HepG2 (cell line): ENCODE data around the gene LMNA. TPM values are rescaled to one million over a fixed set of nuclear protein-coding genes. Genes with fewer than 3 reads are reported as not detected.

Experiments used
- KDM3A ChIP-seq: IDR thresholded peaks from 2 replicates; pipeline ENCODE4 v1.6.1; 2018; ENCODE audit warnings: low read depth, missing compliant biosample characterization
- SMC3 ChIP-seq: IDR thresholded peaks from 2 replicates; pipeline ENCODE4 v1.6.1; 2011; ENCODE audit warnings: low read length, improper control_type of control experiment
- SP5 ChIP-seq: IDR thresholded peaks from 2 replicates; pipeline ENCODE4 v1.6.1; 2016; ENCODE audit warnings: low read depth, borderline replicate concordance
- ZFY ChIP-seq: sonication (generic); formaldehyde crosslinking; IDR thresholded peaks from 2 replicates; pipeline ENCODE4 v1.4.0; 2020; ENCODE audit warnings: missing genetic modification reagents
- ZNF143 ChIP-seq: sonication (generic); formaldehyde crosslinking; IDR thresholded peaks from 2 replicates; pipeline ENCODE4 v1.4.0; 2020; ENCODE audit warnings: missing genetic modification reagents
- ZNF331 ChIP-seq: sonication (generic); formaldehyde crosslinking; IDR thresholded peaks from 2 replicates; pipeline ENCODE4 v1.4.0; 2020; ENCODE audit warnings: missing genetic modification reagents
- ZNF749 ChIP-seq: sonication (generic); formaldehyde crosslinking; IDR thresholded peaks from 2 replicates; pipeline ENCODE4 v1.8.0; 2022; ENCODE audit warnings: mild to moderate bottlenecking, missing genetic modification reagents, moderate library complexity, borderline replicate concordance
- ZSCAN25 ChIP-seq: sonication (generic); formaldehyde crosslinking; IDR thresholded peaks from 2 replicates; pipeline ENCODE4 v1.8.0; 2022; ENCODE audit warnings: mild to moderate bottlenecking, missing genetic modification reagents
- polyA plus RNA-seq, 8 experiments: library from polyadenylated mRNA; depleted of rRNA in 3 of 8; stranded (reverse) in 7 of 8; unstranded in 1 of 8; fragments of >200 nt; fragmentation: Illumina TruSeq in 4 of 8; extraction: Trizol in 4 of 8; gene quantifications; 2 replicates each; pipeline versions ENCODE4 v1.2.1 to v1.2.3, GENCODE V29; 2011 to 2016; ENCODE audit warnings: low read depth in 4 of 8, missing spikeins in 1 of 8, mixed read lengths in 1 of 8; ENCODE audit not compliant: insufficient read depth in 1 of 8
- total RNA-seq, 5 experiments: library from RNA; depleted of rRNA; stranded (reverse); fragments of >200 nt; fragmentation: Illumina TruSeq; extraction: Trizol; gene quantifications; 2 replicates each; pipeline ENCODE4 v1.2.3, GENCODE V29; 2016; ENCODE audit warnings: low read depth in 1 of 5
- TF ChIP-seq, protein P1 (sequence below): sonication (generic); formaldehyde crosslinking; IDR thresholded peaks from 2 replicates; pipeline ENCODE4 v1.9.0; 2021; ENCODE audit warnings: mild to moderate bottlenecking, missing genetic modification reagents
- TF ChIP-seq, protein P2 (sequence below): sonication (generic); formaldehyde crosslinking; IDR thresholded peaks from 2 replicates; pipeline ENCODE4 v1.4.0; 2020; ENCODE audit warnings: mild to moderate bottlenecking, missing genetic modification reagents
- TF ChIP-seq, protein P3 (sequence below): sonication (generic); formaldehyde crosslinking; IDR thresholded peaks from 2 replicates; pipeline ENCODE4 v1.4.0; 2020; ENCODE audit warnings: missing genetic modification reagents, borderline replicate concordance
- TF ChIP-seq, protein P4 (sequence below): IDR thresholded peaks from 2 replicates; pipeline ENCODE4 v1.6.1; 2016; ENCODE audit warnings: control low read depth
- TF ChIP-seq, protein P5 (sequence below): sonication (generic); formaldehyde crosslinking; IDR thresholded peaks from 2 replicates; pipeline ENCODE4 v1.8.0; 2022; ENCODE audit warnings: low read depth, missing genetic modification reagents

LMNA gene
- total and polyA plus RNA-seq, 2 of the 13 experiments (the other 11 are each of a cell fraction or from before 2014, with no cell fraction given), result 107 to 225 TPM

DNA sequence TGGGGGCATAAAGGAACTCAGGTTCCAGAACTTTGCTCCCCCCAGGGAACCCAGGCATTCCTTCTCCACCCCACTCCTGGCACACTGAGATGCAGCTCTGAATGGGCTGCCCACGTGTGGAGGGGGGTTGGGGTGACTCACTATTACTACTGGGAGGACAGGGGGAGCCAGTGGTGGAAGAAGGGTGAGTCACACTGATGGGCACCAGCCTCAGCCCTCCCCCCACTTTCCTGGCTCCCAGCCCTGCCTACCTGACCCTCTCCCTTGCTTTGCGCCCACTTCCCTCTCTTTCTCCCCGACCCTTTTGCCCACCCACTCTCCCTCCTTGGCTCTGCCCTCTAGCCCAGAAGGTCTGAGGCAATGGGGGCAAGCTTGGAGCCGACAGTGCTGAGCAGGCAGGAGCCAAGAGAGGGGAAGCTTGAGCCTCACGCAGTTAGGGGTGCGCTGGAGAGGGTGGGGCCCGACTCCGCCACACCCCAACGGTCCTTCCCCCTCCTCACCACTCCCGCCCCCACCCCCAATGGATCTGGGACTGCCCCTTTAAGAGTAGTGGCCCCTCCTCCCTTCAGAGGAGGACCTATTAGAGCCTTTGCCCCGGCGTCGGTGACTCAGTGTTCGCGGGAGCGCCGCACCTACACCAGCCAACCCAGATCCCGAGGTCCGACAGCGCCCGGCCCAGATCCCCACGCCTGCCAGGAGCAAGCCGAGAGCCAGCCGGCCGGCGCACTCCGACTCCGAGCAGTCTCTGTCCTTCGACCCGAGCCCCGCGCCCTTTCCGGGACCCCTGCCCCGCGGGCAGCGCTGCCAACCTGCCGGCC is at the start of gene LMNA (continued):
- TF ChIP-seq, protein P1, sequence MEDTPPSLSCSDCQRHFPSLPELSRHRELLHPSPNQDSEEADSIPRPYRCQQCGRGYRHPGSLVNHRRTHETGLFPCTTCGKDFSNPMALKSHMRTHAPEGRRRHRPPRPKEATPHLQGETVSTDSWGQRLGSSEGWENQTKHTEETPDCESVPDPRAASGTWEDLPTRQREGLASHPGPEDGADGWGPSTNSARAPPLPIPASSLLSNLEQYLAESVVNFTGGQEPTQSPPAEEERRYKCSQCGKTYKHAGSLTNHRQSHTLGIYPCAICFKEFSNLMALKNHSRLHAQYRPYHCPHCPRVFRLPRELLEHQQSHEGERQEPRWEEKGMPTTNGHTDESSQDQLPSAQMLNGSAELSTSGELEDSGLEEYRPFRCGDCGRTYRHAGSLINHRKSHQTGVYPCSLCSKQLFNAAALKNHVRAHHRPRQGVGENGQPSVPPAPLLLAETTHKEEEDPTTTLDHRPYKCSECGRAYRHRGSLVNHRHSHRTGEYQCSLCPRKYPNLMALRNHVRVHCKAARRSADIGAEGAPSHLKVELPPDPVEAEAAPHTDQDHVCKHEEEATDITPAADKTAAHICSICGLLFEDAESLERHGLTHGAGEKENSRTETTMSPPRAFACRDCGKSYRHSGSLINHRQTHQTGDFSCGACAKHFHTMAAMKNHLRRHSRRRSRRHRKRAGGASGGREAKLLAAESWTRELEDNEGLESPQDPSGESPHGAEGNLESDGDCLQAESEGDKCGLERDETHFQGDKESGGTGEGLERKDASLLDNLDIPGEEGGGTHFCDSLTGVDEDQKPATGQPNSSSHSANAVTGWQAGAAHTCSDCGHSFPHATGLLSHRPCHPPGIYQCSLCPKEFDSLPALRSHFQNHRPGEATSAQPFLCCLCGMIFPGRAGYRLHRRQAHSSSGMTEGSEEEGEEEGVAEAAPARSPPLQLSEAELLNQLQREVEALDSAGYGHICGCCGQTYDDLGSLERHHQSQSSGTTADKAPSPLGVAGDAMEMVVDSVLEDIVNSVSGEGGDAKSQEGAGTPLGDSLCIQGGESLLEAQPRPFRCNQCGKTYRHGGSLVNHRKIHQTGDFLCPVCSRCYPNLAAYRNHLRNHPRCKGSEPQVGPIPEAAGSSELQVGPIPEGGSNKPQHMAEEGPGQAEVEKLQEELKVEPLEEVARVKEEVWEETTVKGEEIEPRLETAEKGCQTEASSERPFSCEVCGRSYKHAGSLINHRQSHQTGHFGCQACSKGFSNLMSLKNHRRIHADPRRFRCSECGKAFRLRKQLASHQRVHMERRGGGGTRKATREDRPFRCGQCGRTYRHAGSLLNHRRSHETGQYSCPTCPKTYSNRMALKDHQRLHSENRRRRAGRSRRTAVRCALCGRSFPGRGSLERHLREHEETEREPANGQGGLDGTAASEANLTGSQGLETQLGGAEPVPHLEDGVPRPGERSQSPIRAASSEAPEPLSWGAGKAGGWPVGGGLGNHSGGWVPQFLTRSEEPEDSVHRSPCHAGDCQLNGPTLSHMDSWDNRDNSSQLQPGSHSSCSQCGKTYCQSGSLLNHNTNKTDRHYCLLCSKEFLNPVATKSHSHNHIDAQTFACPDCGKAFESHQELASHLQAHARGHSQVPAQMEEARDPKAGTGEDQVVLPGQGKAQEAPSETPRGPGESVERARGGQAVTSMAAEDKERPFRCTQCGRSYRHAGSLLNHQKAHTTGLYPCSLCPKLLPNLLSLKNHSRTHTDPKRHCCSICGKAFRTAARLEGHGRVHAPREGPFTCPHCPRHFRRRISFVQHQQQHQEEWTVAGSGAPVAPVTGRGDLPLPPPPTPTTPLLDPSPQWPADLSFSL (CRISPR knock-in tag), result no peak
- TF ChIP-seq, protein P2, sequence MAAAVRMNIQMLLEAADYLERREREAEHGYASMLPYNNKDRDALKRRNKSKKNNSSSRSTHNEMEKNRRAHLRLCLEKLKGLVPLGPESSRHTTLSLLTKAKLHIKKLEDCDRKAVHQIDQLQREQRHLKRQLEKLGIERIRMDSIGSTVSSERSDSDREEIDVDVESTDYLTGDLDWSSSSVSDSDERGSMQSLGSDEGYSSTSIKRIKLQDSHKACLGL (CRISPR knock-in tag), result peak; percentile 65
- TF ChIP-seq SP5 (0 out of 2 replicates have a peak, but pooled peaks have one; percentile 10), ZNF749 (CRISPR knock-in tag) (no peak), ZFY (CRISPR knock-in tag) (0 out of 2 replicates have a peak, but pooled peaks have one; percentile 51), KDM3A (CRISPR knock-in tag) (no peak), ZSCAN25 (CRISPR knock-in tag) (no peak), ZNF143 (no peak), ZNF331 (no peak), SMC3 (no peak)
- TF ChIP-seq, protein P3, sequence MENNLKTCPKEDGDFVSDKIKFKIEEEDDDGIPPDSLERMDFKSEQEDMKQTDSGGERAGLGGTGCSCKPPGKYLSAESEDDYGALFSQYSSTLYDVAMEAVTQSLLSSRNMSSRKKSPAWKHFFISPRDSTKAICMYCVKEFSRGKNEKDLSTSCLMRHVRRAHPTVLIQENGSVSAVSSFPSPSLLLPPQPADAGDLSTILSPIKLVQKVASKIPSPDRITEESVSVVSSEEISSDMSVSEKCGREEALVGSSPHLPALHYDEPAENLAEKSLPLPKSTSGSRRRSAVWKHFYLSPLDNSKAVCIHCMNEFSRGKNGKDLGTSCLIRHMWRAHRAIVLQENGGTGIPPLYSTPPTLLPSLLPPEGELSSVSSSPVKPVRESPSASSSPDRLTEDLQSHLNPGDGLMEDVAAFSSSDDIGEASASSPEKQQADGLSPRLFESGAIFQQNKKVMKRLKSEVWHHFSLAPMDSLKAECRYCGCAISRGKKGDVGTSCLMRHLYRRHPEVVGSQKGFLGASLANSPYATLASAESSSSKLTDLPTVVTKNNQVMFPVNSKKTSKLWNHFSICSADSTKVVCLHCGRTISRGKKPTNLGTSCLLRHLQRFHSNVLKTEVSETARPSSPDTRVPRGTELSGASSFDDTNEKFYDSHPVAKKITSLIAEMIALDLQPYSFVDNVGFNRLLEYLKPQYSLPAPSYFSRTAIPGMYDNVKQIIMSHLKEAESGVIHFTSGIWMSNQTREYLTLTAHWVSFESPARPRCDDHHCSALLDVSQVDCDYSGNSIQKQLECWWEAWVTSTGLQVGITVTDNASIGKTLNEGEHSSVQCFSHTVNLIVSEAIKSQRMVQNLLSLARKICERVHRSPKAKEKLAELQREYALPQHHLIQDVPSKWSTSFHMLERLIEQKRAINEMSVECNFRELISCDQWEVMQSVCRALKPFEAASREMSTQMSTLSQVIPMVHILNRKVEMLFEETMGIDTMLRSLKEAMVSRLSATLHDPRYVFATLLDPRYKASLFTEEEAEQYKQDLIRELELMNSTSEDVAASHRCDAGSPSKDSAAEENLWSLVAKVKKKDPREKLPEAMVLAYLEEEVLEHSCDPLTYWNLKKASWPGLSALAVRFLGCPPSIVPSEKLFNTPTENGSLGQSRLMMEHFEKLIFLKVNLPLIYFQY (CRISPR knock-in tag), result peak; percentile 25; the same call in 1 of the 2 replicates
- TF ChIP-seq, protein P4, sequence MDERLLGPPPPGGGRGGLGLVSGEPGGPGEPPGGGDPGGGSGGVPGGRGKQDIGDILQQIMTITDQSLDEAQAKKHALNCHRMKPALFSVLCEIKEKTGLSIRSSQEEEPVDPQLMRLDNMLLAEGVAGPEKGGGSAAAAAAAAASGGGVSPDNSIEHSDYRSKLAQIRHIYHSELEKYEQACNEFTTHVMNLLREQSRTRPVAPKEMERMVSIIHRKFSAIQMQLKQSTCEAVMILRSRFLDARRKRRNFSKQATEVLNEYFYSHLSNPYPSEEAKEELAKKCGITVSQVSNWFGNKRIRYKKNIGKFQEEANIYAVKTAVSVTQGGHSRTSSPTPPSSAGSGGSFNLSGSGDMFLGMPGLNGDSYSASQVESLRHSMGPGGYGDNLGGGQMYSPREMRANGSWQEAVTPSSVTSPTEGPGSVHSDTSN (CRISPR knock-in tag), result no peak
- TF ChIP-seq, protein P5, sequence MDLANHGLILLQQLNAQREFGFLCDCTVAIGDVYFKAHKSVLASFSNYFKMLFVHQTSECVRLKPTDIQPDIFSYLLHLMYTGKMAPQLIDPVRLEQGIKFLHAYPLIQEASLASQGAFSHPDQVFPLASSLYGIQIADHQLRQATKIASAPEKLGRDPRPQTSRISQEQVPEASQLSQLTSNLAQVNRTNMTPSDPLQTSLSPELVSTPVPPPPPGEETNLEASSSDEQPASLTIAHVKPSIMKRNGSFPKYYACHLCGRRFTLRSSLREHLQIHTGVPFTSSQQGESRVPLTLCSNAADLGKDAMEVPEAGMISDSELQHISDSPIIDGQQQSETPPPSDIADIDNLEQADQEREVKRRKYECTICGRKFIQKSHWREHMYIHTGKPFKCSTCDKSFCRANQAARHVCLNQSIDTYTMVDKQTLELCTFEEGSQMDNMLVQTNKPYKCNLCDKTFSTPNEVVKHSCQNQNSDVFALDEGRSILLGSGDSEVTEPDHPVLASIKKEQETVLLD (CRISPR knock-in tag), result no peak
